ENCODE results near the gene GLDC.

The GLDC gene

DNA sequence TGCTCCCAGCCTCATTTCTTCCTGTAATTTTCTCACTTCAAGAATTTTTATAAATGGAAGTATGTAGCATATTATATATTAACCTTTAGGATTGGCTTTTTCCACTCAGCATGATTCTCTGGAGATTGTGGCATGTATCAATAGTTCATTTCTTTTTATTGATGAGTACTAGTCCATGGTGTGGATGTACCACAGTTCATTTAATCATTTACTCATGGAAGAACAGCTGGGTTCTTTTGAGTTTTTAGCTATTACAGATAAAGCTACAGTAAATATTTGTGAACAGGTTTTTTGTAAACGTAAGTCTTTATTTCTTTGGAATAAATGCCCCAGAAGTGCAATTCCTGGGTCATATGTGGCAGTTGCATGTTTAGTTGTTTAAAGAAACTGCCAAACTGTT lies 156.4 kb downstream of the GLDC start:
- DNase-seq, result no peak

DNA sequence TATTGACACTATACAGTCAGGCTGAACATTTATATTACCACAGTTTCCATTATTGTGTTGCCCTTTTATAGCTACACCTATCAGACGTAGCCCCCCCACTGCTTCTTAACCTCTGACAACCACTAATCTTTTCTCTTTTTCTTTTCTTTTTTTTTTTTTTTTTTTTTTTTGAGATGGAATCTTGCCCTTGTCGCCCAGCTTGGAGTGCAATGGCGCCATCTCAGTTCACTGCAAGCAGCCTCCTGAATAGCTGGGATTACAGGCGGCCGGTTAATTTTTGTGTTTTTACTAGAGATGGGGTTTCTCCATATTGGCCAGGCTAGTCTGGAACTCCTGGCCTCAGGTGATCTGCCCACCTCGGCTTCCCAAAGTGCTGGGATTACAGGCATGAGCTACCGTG lies 157.1 kb downstream of the GLDC start:
- DNase-seq, result no peak

DNA sequence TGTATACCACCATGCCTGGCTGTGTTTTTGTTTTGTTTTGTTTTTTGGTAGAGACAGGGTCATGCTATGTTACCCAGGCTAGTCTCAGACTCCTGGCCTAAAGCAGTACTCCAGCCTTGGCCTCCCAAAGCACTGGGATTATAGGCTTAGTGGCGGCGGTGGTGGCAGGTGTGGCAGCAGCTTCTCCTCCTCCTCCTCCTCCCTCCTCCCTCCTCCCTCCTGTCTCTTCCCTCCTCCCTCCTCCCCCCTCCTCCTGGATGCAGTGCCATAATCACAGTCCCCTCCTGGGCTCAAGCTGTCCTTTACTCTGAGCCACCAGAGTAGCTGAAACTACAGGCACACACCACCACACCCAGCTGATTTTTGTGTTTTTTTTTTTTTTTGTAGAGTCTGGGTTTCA lies 161.3 kb downstream of the GLDC start:
- no peak for DNase-seq
